ENCODE measurements around the gene CFAP100. TPM values are rescaled to one million over a fixed set of nuclear protein-coding genes. Genes with fewer than 3 reads are reported as not detected.

Gene CFAP100
- total RNA-seq, 1 experiment from 2014 or later: not detected

- DNase-seq (ENCODE audit: low spot score): no peak
Measured at GRCh38 chr3:126356373-126357264, 38.1 kb upstream of the CFAP100 start.

- peak; percentile 29 for DNase-seq (ENCODE audit: low spot score)
Measured at GRCh38 chr3:126357295-126358037, 37.2 kb upstream of the CFAP100 start, which contains the start of gene KLF15. Gene KLF15, minus strand, starts transcription at chr3:126357408. Its CDS starts 4,486 bp downstream, at chr3:126352922.

GRCh38 chr3:126358038-126358815 lies 36.5 kb upstream of the CFAP100 start:
- DNase-seq (ENCODE audit: low spot score): peak; percentile 8

- no peak for DNase-seq (ENCODE audit: low spot score)
Measured at GRCh38 chr3:126358816-126359181, 35.9 kb upstream of the CFAP100 start.

GRCh38 chr3:126360046-126360713 lies 34.5 kb upstream of the CFAP100 start:
- DNase-seq (ENCODE audit: low spot score): no peak

GRCh38 chr3:126360714-126361060 lies 34.0 kb upstream of the CFAP100 start:
- no peak for DNase-seq (ENCODE audit: low spot score)

GRCh38 chr3:126361211-126361610 lies 33.5 kb upstream of the CFAP100 start:
- DNase-seq (ENCODE audit: low spot score): no peak

GRCh38 chr3:126364130-126364695 lies 30.5 kb upstream of the CFAP100 start:
- DNase-seq (ENCODE audit: low spot score): no peak

GRCh38 chr3:126364731-126365301 lies 29.9 kb upstream of the CFAP100 start:
- DNase-seq (ENCODE audit: low spot score): no peak

- no peak for DNase-seq (ENCODE audit: low spot score)
Measured at GRCh38 chr3:126365351-126366277, 29.1 kb upstream of the CFAP100 start.

GRCh38 chr3:126367316-126367805 lies 27.3 kb upstream of the CFAP100 start:
- no peak for DNase-seq (ENCODE audit: low spot score)

GRCh38 chr3:126369490-126369889 lies 25.2 kb upstream of the CFAP100 start:
- DNase-seq (ENCODE audit: low spot score): no peak

GRCh38 chr3:126370055-126370454 lies 24.7 kb upstream of the CFAP100 start:
- no peak for DNase-seq (ENCODE audit: low spot score)

GRCh38 chr3:126370606-126371005 lies 24.1 kb upstream of the CFAP100 start:
- no peak for DNase-seq (ENCODE audit: low spot score)

- DNase-seq (ENCODE audit: low spot score): no peak
Measured at GRCh38 chr3:126371096-126371705, 23.5 kb upstream of the CFAP100 start.

- no peak for DNase-seq (ENCODE audit: low spot score)
Measured at GRCh38 chr3:126372413-126373145, 22.1 kb upstream of the CFAP100 start.

- no peak for DNase-seq (ENCODE audit: low spot score)
Measured at GRCh38 chr3:126373146-126373613, 21.5 kb upstream of the CFAP100 start.
